H1 (cell line): ENCODE data around the gene RBFOX1. TPM values are rescaled to one million over a fixed set of nuclear protein-coding genes. Genes with fewer than 3 reads are reported as not detected.

Source experiments
- CTCF ChIA-PET: fragments of 300-600 bp; sonication (Branson Sonifier 250); formaldehyde crosslinking; loops from one replicate; lab custom pipeline; 2021; ENCODE audit not compliant: partially characterized antibody; lab: Charles Lee
- POLR2A ChIA-PET: fragments of 300-600 bp; sonication (Branson Sonifier 250); formaldehyde crosslinking; loops from one replicate; lab custom pipeline; 2021; ENCODE audit warnings: inconsistent platforms; ENCODE audit not compliant: partially characterized antibody; lab: Charles Lee
- DNase-seq, 2 experiments: peaks; one replicate each; pipeline versions ENCODE4 v3.0.0 to v3.0.0-alpha.2; 2010 to 2022; ENCODE audit warnings: low spot score in 2 of 2, low read depth in 1 of 2, mixed read lengths in 1 of 2
- FAIRE-seq: peaks from 2 replicates; lab custom pipeline; 2011; peaks lifted over from hg19 to GRCh38; lab: Jason Lieb, UNC
- H2AFZ ChIP-seq: 2 replicates; pipeline ENCODE4 v1.8.1; 2012; ENCODE audit warnings: low read length, inconsistent platforms
- H2AK5ac ChIP-seq: 2 replicates; pipeline ENCODE4 v1.6.1; 2013; ENCODE audit warnings: low read depth, low read length
- H2BK120ac ChIP-seq: replicated peaks from 2 replicates; pipeline ENCODE3; 2013; ENCODE audit warnings: low read depth, low read length, inconsistent platforms
- H2BK12ac ChIP-seq: 2 replicates; pipeline ENCODE4 v1.6.1; 2013; ENCODE audit warnings: low read depth, low read length
- H2BK15ac ChIP-seq: 2 replicates; pipeline ENCODE4 v1.6.1; 2013; ENCODE audit warnings: low read length
- H2BK20ac ChIP-seq: 2 replicates; pipeline ENCODE4 v1.6.1; 2013; ENCODE audit warnings: low read length
- H2BK5ac ChIP-seq: 2 replicates; pipeline ENCODE4 v1.6.1; 2013; ENCODE audit warnings: low read depth, low read length
- H3K14ac ChIP-seq: 2 replicates; pipeline ENCODE4 v1.6.1; 2013; ENCODE audit warnings: inconsistent platforms; ENCODE audit not compliant: insufficient read length
- H3K18ac ChIP-seq: 2 replicates; pipeline ENCODE4 v1.6.1; 2013; ENCODE audit warnings: low read length; ENCODE audit errors: extremely low read depth
- H3K23ac ChIP-seq: 2 replicates; pipeline ENCODE4 v1.6.1; 2013; ENCODE audit warnings: inconsistent platforms; ENCODE audit not compliant: insufficient read length
- H3K23me2 ChIP-seq: 2 replicates; pipeline ENCODE4 v1.6.1; 2013; ENCODE audit warnings: low read depth, low read length
- H3K27ac ChIP-seq: 2 replicates; pipeline ENCODE4 v1.6.1; 2011; ENCODE audit warnings: low read depth, low read length, inconsistent platforms
- H3K27me3 ChIP-seq, 4 experiments: replicated peaks in 1 of 4; 1 replicate in 1 of 4; 2 replicates in 3 of 4; pipeline versions ENCODE4 v1.6.1 to v1.8.1; 2011 to 2013; ENCODE audit warnings: low read length in 3 of 4, mild to moderate bottlenecking in 3 of 4, inconsistent platforms in 2 of 4, mixed read lengths in 2 of 4, moderate library complexity in 1 of 4; ENCODE audit not compliant: control insufficient read depth in 3 of 4, insufficient read depth in 3 of 4; ENCODE audit errors: extremely low read depth in 1 of 4
- H3K36me3 ChIP-seq, 4 experiments: 2 replicates each; pipeline versions ENCODE4 v1.6.1 to v1.8.1; 2011 to 2013; ENCODE audit warnings: mild to moderate bottlenecking in 4 of 4, low read length in 3 of 4, moderate library complexity in 2 of 4, control low read depth in 1 of 4, inconsistent platforms in 1 of 4; ENCODE audit not compliant: insufficient read depth in 4 of 4, control insufficient read depth in 2 of 4
- H3K4ac ChIP-seq: replicated peaks from 2 replicates; pipeline ENCODE3; 2013; ENCODE audit warnings: low read length, low read depth, mixed read lengths, inconsistent platforms; ENCODE audit not compliant: insufficient read length
- H3K4me1 ChIP-seq, 4 experiments: replicated peaks in 1 of 4; 1 replicate in 1 of 4; 2 replicates in 3 of 4; pipeline versions ENCODE4 v1.6.1 to v1.8.1; 2011 to 2013; ENCODE audit warnings: low read length in 3 of 4, inconsistent platforms in 2 of 4, mixed read lengths in 1 of 4; ENCODE audit not compliant: insufficient read depth in 4 of 4, control insufficient read depth in 3 of 4
- H3K4me2 ChIP-seq, 2 experiments: 2 replicates each; pipeline versions ENCODE4 v1.6.1 to v1.8.1; 2011 to 2013; ENCODE audit warnings: low read depth in 2 of 2, low read length in 2 of 2, control low read depth in 1 of 2, inconsistent platforms in 1 of 2, mild to moderate bottlenecking in 1 of 2; ENCODE audit not compliant: insufficient read depth in 1 of 2
- H3K4me3 ChIP-seq, 4 experiments: fragments of 200-600, 300-600 bp in 1 of 4; sonication (generic), shearing (Covaris generic), sonication (Bioruptor Twin) in 1 of 4; 2 replicates each; pipeline versions ENCODE4 v1.5.1 to v1.8.1; 2011 to 2016; ENCODE audit warnings: low read length in 4 of 4, low read depth in 3 of 4, control low read depth in 2 of 4, inconsistent platforms in 2 of 4, mild to moderate bottlenecking in 2 of 4, mixed read lengths in 1 of 4, moderate library complexity in 1 of 4; ENCODE audit not compliant: insufficient read depth in 2 of 4; ENCODE audit errors: extremely low read depth in 1 of 4
- H3K56ac ChIP-seq: replicated peaks from 2 replicates; pipeline ENCODE3; 2013; ENCODE audit warnings: low read depth, mild to moderate bottlenecking, mixed read lengths, low read length, inconsistent platforms; ENCODE audit not compliant: insufficient read length
- H3K79me1 ChIP-seq: 2 replicates; pipeline ENCODE4 v1.6.1; 2013; ENCODE audit warnings: low read depth, low read length, control low read depth
- H3K79me2 ChIP-seq, 2 experiments: 2 replicates each; pipeline versions ENCODE4 v1.6.1 to v1.8.1; 2012 to 2013; ENCODE audit warnings: low read length in 2 of 2, mild to moderate bottlenecking in 2 of 2, inconsistent platforms in 1 of 2; ENCODE audit not compliant: insufficient read depth in 2 of 2, control insufficient read depth in 1 of 2
- H3K9ac ChIP-seq, 4 experiments: replicated peaks in 1 of 4; 1 replicate in 1 of 4; 2 replicates in 3 of 4; pipeline versions ENCODE4 v1.6.1 to v1.8.1; 2011 to 2013; ENCODE audit warnings: low read depth in 3 of 4, low read length in 3 of 4, control low read depth in 2 of 4, mild to moderate bottlenecking in 2 of 4, moderate library complexity in 2 of 4, inconsistent platforms in 1 of 4; ENCODE audit errors: extremely low read depth in 1 of 4
- H3K9me3 ChIP-seq, 2 experiments: 2 replicates each; pipeline versions ENCODE4 v1.6.1 to v1.8.1; 2012 to 2013; ENCODE audit warnings: mild to moderate bottlenecking in 2 of 2, moderate library complexity in 2 of 2, control low read depth in 1 of 2, inconsistent platforms in 1 of 2, low read depth in 1 of 2, low read length in 1 of 2, mixed read lengths in 1 of 2; ENCODE audit not compliant: insufficient read depth in 2 of 2
- H4K20me1 ChIP-seq, 2 experiments: replicated peaks in 1 of 2; 2 replicates each; pipeline versions ENCODE3 to v1.8.1; 2011 to 2013; ENCODE audit warnings: inconsistent platforms in 2 of 2, low read length in 2 of 2, mild to moderate bottlenecking in 1 of 2; ENCODE audit not compliant: insufficient read depth in 2 of 2, control insufficient read depth in 1 of 2
- H4K5ac ChIP-seq: 2 replicates; pipeline ENCODE4 v1.6.1; 2013; ENCODE audit warnings: low read length, low read depth, mixed read lengths, inconsistent platforms; ENCODE audit not compliant: insufficient read length
- H4K8ac ChIP-seq: 2 replicates; pipeline ENCODE4 v1.8.0; 2013; ENCODE audit warnings: mild to moderate bottlenecking, moderate library complexity, low read length, inconsistent platforms; ENCODE audit not compliant: insufficient read depth; ENCODE audit errors: extremely low read depth
- H4K91ac ChIP-seq: replicated peaks from 2 replicates; pipeline ENCODE3; 2013; ENCODE audit warnings: low read length, mixed read lengths, inconsistent platforms; ENCODE audit not compliant: insufficient read length
- BACH1 ChIP-seq: IDR thresholded peaks from 2 replicates; pipeline ENCODE4 v1.6.1; 2012; ENCODE audit warnings: low read length, improper control_type of control experiment
- MAFK ChIP-seq: IDR thresholded peaks from 2 replicates; pipeline ENCODE4 v1.6.1; 2012; ENCODE audit warnings: low read depth, mild to moderate bottlenecking, improper control_type of control experiment, low read length
- NRF1 ChIP-seq: IDR thresholded peaks from 2 replicates; pipeline ENCODE4 v1.6.1; 2011; ENCODE audit warnings: mild to moderate bottlenecking, low read depth, low read length, improper control_type of control experiment
- TCF12 ChIP-seq: IDR thresholded peaks from 2 replicates; pipeline ENCODE4 v1.6.1; 2011; ENCODE audit warnings: low read depth, mild to moderate bottlenecking, low read length
- WGBS, 2 experiments: shearing (Covaris generic) in 1 of 2; methylation state at CpG; one replicate each; pipeline versions ENCODE4 v1.1.6 to v1.1.7; 2013 to 2015; ENCODE audit warnings: low lambda C conversion rate in 2 of 2, mixed read lengths in 2 of 2, inconsistent platforms in 1 of 2, low coverage in 1 of 2, missing lambda C conversion rate in 1 of 2; ENCODE audit not compliant: insufficient replicate concordance in 2 of 2, insufficient coverage in 1 of 2, insufficient read length in 1 of 2; ENCODE audit errors: extremely low coverage in 1 of 2, missing lambda C conversion rate in 1 of 2; 5-methylcytosine and 5-hydroxymethylcytosine counted together
- polyA plus RNA-seq, 7 experiments: library from polyadenylated mRNA; depleted of rRNA in 3 of 7; stranded (reverse) in 5 of 7; unstranded in 2 of 7; fragments of >200 nt in 5 of 7; fragments of 200-250 nt in 2 of 7; gene quantifications; 1 replicate in 5 of 7; 2 replicates in 1 of 7; 4 replicates in 1 of 7; pipeline versions ENCODE4 v1.2.1 to v1.2.3, GENCODE V29; 2011 to 2013; ENCODE audit warnings: missing spikeins in 2 of 7, mixed read lengths in 2 of 7
- total RNA-seq: library from RNA; stranded (reverse); fragmentation: NEBNext Ultra II Directional; extraction: Animal tissue kit (Norgen Biotek cat#: 25700); gene quantifications from 2 replicates; pipeline ENCODE4 v1.2.1, GENCODE V29; 2021

RBFOX1 gene
- total and polyA plus RNA-seq, 2 of the 8 experiments (the other 6 are each of a cell fraction or from before 2014, with no cell fraction given) = 1.7 to 2.8 TPM

DNA sequence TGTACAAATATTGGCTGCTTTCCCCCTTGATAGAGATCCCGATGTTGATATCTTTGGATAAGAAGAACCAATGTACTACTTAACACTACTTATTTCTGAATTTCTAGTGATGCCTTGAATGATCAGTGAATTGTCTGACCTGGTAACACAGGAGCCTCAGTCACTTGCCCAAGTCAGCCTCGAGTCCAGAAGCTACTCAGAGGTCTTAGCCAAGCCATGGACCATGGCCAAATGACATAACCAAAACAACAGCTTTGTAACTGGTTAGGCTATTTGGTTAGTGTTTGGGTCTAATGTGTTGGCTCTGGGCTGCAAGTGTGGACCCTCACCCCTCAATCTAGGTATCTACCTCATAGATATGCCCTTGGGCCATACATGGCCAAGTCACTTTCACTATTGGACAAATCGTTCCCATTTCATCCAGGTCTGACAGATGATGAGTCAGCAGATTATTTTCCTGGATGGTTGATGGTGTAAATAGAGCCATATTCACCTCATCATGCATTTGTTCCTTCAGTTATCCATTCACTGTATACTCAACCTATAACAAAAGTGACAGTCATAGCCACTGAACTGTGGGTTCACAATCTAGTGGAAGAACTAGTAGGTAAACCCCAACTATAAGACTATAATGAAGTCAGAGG, 3.5 kb downstream of the RBFOX1 start:
- no peak overlapping the region for H2BK120ac ChIP-seq
- H3K4ac ChIP-seq = no peak overlapping the region
- H4K20me1 ChIP-seq = no peaks in the 10 kb centered on the region
- H4K91ac ChIP-seq = no peak overlapping the region
- H4K8ac ChIP-seq = no peak overlapping the region
- no peaks in the 10 kb centered on the region for H3K9me3 ChIP-seq
- FAIRE-seq (no peak), DNase-seq (no peak)
- no peak overlapping the region for H3K9ac ChIP-seq
- H2BK20ac ChIP-seq = no peak overlapping the region
- H3K14ac ChIP-seq = no peak overlapping the region
- no peaks in the 10 kb centered on the region for H3K27me3 ChIP-seq
- no peak overlapping the region for H2BK12ac ChIP-seq
- no peak overlapping the region for H2BK5ac ChIP-seq
- POLR2A ChIA-PET = no interaction called here
- no peaks in the 10 kb centered on the region for H3K79me2 ChIP-seq
- H2AFZ ChIP-seq = no peak overlapping the region
- no peaks in the 10 kb centered on the region for H3K23me2 ChIP-seq
- 96% methylated on average over 3 of the region's 3 CpGs; no CpG with 5 or more reads in 1 of the 2 experiments for WGBS, 2 experiments
- H3K79me1 ChIP-seq = no peaks in the 10 kb centered on the region
- H3K18ac ChIP-seq = no peak overlapping the region
- no peak overlapping the region for H3K4me2 ChIP-seq
- TF ChIP-seq NRF1 (no peak), BACH1 (0 out of 2 replicates have a peak, but pooled peaks have one; percentile 23), MAFK (peak; percentile 94), TCF12 (no peak)
- no peak overlapping the region for H3K27ac ChIP-seq
- no peaks in the 10 kb centered on the region for H3K36me3 ChIP-seq
- H3K56ac ChIP-seq = no peak overlapping the region
- H2AK5ac ChIP-seq = no peak overlapping the region
- no peak overlapping the region for H3K4me3 ChIP-seq
- H2BK15ac ChIP-seq = no peak overlapping the region
- CTCF ChIA-PET = interaction anchor here (0.5 to 0.6 kb wide), 2 partner anchors 307 to 366 kb away, joined by 3 read pairs; no protein-coding TSS in a partner anchor
- H4K5ac ChIP-seq = no peak overlapping the region
- no peaks in the 10 kb centered on the region for H3K4me1 ChIP-seq
- no peak overlapping the region for H3K23ac ChIP-seq
